Fibroblast of the conjunctiva (primary cell): Measurements from ENCODE around the gene OTOGL.
"Not testable (repeated sequence)": the region's sequence is repeated elsewhere in the genome, so short reads cannot be mapped to it uniquely, and the experiment has no call there.

ENCODE experiments used
- DNase-seq: peaks from one replicate; pipeline ENCODE4 v3.0.0-alpha.2; 2010; ENCODE audit warnings: low read depth

OTOGL gene

GRCh38 chr12:80099259-80099658 is at the start of gene OTOGL:
OTOGL (plus strand) TSS chr12:80099537; CDS start chr12:80209432, 109,895 bp downstream.
- no peak for DNase-seq

GRCh38 chr12:80050236-80050635 is 49.1 kb upstream of the OTOGL start:
- no peak for DNase-seq

- peak; percentile 81 for DNase-seq
Measured at GRCh38 chr12:80053051-80053790, 46.1 kb upstream of the OTOGL start.

- no peak for DNase-seq
Measured at GRCh38 chr12:80056232-80056631, 43.1 kb upstream of the OTOGL start.

GRCh38 chr12:80056845-80057244 is 42.5 kb upstream of the OTOGL start:
- DNase-seq, result no peak

- DNase-seq, result no peak
Measured at GRCh38 chr12:80058586-80058985, 40.8 kb upstream of the OTOGL start.

- no peak for DNase-seq
Measured at GRCh38 chr12:80059102-80059501, 40.2 kb upstream of the OTOGL start.

GRCh38 chr12:80059875-80060274 is 39.5 kb upstream of the OTOGL start:
- no peak for DNase-seq

GRCh38 chr12:80064269-80064668 is 35.1 kb upstream of the OTOGL start:
- peak; percentile 71 for DNase-seq

GRCh38 chr12:80064951-80065350 is 34.4 kb upstream of the OTOGL start:
- no peak for DNase-seq

- DNase-seq, result no peak
Measured at GRCh38 chr12:80068173-80068572, 31.2 kb upstream of the OTOGL start.

GRCh38 chr12:80083892-80084614 is 15.3 kb upstream of the OTOGL start:
- DNase-seq, result not testable (repeated sequence)

GRCh38 chr12:80086025-80086424 is 13.3 kb upstream of the OTOGL start:
- DNase-seq, result no peak

GRCh38 chr12:80087486-80088213 is 11.7 kb upstream of the OTOGL start:
- no peak for DNase-seq

- DNase-seq, result no peak
Measured at GRCh38 chr12:80100591-80100990, 1.3 kb downstream of the OTOGL start.

- no peak for DNase-seq
Measured at GRCh38 chr12:80101126-80101525, 1.8 kb downstream of the OTOGL start.

GRCh38 chr12:80107221-80107620 is 7.9 kb downstream of the OTOGL start:
- no peak for DNase-seq

- DNase-seq, result no peak
Measured at GRCh38 chr12:80116735-80117134, 17.4 kb downstream of the OTOGL start.

- no peak for DNase-seq
Measured at GRCh38 chr12:80118565-80119324, 19.4 kb downstream of the OTOGL start.

GRCh38 chr12:80120994-80121393 is 21.7 kb downstream of the OTOGL start:
- no peak for DNase-seq

- DNase-seq, result no peak
Measured at GRCh38 chr12:80121661-80122060, 22.3 kb downstream of the OTOGL start.

- no peak for DNase-seq
Measured at GRCh38 chr12:80129895-80130530, 30.7 kb downstream of the OTOGL start.
